ELF-1 (cell line): ENCODE measurements around the gene NDRG4.

Experiments used
- DNase-seq: peaks from one replicate; pipeline ENCODE4 v3.0.0-alpha.2; 2016; ENCODE audit warnings: low read depth, low spot score

Gene NDRG4, protein sequence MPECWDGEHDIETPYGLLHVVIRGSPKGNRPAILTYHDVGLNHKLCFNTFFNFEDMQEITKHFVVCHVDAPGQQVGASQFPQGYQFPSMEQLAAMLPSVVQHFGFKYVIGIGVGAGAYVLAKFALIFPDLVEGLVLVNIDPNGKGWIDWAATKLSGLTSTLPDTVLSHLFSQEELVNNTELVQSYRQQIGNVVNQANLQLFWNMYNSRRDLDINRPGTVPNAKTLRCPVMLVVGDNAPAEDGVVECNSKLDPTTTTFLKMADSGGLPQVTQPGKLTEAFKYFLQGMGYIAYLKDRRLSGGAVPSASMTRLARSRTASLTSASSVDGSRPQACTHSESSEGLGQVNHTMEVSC

GRCh38 chr16:58499615-58500351 is at the start of gene NDRG4:
TSS of gene NDRG4 (plus strand) at chr16:58500143. CDS start at chr16:58500249, 106 bp downstream.
- DNase-seq = peak; percentile 90

GRCh38 chr16:58450590-58450989 is 49.4 kb upstream of the NDRG4 start:
- no peak for DNase-seq

DNA sequence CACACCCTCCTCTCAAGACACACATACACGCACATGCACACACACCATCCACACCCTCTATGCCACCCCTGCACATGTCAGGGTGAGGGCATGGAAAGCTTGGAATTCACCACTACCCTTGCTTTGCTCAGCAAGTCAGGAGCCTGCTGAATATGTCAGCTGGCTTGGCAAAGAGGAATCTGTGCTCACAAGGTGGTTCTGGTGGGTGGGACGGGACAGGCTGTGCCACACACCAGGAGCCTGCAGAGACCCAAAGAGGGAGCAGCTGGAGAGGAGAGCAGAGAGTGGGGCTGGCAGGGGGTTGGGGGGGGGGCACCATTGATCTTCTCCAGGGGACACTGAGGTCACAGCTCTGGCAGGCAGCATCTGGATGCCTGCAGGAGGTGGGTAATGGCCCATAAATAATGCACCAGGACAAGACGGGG is 48.7 kb upstream of the NDRG4 start:
- no peak for DNase-seq

DNA sequence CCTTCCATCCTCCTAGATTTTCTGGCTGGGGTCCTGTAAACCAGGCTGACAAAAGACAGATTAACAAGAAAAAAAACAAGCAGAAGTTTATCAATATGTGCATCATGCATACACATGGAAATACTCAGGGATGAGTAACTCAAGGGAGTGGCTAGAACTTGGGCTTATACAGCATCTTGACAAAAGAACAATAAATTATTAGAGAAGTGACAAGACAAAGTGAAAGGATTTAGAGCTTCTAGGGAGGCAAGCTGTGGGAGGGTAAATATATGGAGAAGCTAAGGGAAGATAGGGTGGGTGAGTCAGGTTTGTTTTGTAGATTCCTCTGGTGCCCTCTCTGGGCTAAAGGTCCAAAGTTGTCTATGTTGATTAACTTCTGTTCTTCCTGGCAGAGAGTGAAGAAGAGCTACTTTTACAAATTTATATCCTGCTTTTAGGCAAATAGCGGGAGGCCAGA is 48.0 kb upstream of the NDRG4 start:
- DNase-seq = no peak

DNA sequence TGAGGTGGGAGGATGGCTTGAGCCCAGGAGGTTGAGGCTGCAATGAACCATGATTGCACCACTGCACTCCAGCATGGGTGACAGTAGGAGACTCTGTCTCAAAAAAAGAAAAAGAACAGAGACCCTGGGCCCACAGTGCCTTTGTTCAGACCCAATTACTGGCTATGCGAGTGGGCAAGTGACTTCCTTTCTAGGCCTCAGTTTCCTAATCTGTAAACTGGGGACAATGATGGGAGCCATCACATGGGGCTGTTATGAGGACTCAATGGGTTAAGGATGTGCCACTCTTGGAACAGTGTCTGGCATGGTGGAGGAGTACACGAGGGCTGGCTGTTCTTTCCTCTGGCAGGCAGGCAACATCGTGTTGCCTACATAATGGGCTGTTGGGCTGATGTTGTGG is 47.3 kb upstream of the NDRG4 start:
- DNase-seq = no peak

DNA sequence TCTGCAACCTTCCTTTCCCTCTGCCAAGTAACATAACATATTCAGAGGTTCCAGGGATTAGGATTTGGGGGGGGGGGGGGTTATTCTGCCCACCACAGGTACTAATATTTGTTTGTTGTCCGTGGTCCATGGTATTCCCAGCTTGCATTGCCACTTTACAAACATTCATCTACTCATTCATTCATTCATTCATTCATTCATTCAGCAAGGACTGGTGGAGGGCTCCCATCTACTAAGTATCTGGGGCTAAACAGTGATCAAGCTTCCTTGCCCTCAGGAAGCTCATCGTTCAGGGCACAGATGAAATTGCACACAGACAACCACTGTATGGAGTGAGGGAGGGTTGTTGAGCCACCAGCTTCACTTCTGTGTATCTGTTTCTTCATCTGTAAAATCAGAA is 45.8 kb upstream of the NDRG4 start:
- DNase-seq = no peak

- no peak for DNase-seq
Measured at GRCh38 chr16:58454856-58455255, 45.1 kb upstream of the NDRG4 start.

DNA sequence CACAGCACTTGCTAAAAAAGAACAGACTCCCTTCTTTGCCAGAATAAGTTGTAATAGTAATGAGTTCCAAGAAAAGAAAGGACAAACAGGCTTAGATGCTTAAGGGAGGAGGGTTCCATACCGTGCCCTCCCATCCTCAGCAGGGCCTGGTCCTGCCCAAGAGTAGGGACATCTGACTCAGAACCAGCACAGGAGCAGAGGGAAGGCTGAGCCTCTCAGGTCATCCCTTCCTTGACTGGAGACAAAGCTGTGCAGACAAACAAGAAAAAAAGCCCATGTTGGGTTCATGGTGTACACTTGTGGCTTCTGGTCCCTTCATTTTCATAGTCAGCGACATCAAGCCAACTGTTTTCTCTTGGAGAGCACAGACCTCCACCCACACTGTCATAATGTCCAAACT is 44.2 kb upstream of the NDRG4 start:
- DNase-seq = no peak

DNA sequence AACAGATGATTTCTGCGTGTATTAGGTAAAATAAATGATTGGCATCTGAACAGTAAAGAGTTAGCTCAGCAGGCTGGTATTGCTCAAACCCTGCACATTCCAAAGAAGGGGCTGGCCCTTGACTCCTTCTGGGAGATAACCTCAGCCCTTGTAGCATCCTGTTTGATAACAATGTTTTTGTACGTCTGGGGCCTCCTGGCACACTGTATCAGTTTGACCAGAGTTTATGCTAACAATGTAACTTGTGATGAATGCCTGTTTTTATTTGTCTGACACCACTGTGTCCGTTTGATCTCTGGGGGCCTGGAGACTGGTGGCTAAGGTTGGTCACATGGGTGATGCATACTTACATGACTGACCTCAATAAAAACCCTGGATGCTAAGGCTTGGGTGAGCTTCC is 43.8 kb upstream of the NDRG4 start:
- DNase-seq = no peak

DNA sequence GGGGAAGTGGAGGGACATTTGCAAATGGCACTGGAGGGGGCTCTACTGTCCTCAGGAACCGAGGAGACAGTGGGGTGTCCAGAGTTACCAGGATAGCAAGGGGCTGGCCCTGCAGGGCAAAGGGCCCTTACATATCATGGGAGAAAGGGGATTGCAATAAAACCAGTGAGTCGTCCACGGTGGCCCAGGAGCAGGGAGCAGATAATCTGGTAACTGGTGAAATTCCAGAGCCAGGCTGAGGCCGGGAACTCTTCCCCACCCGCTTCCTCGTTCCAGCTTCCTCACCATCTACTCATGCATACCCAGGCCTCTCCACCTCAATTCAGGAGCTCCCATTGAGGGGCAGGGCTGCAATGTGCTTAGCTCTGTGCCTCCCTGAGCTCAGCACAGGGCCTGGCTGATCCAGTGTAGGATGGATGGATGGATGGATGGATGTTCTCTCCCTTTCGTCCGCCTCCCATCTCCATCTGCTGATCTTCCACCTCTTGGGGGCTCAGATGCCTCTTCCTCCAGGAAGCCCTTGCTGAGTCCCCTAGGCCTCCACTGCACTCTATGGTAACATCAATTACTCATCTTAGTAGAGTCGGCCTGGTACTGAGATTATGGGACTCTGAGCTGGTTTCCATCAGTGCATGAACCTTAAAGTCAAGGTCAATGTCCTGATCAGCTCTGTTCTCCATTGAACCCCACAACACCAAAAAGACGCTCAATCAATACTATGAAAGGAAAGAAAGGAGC is 41.2 kb upstream of the NDRG4 start:
- DNase-seq = no peak

- no peak for DNase-seq
Measured at GRCh38 chr16:58459344-58460218, 40.4 kb upstream of the NDRG4 start.

DNA sequence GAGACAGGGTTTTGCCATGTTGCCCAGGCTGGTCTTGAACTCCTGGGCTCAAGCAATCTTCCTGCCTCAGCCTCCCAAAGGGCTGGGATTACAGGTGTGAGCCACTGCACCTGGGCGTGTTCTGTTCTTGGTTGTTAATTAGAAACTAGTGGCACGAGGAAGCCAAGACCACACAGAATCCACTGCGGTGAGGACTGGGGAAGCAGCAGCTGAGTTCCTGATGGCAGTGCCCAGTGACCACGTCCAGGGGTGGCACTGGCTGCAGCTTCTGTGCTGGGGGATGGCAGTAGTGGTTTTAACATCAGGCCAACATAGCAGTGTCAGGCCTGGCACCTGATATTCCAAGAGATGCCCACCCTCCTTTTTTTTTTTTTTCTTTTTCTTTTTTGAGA is 39.7 kb upstream of the NDRG4 start:
- no peak for DNase-seq

- DNase-seq = no peak
Measured at GRCh38 chr16:58461056-58461455, 38.9 kb upstream of the NDRG4 start.

GRCh38 chr16:58461640-58462039 is 38.3 kb upstream of the NDRG4 start:
- DNase-seq = no peak

DNA sequence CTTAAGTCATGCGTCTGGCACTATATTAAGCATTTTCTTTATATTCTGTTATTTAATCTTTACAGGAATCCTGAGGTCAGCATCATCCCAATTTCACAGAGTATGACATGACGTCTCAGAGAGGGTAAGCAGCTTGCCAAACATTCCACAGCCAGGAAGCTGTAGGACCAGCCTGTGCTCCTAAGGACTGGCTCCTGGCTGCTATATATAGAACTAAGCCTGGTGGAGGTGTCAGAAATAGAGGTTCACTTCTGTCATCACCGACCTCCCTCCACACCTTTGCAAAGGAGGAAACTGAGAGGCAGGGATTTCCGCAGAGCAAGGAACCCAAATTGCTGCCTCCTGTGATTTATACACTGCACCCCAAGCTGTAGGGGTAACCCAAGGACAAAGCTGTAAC is 37.9 kb upstream of the NDRG4 start:
- DNase-seq = no peak

- DNase-seq = no peak
Measured at GRCh38 chr16:58462499-58462996, 37.4 kb upstream of the NDRG4 start.

DNA sequence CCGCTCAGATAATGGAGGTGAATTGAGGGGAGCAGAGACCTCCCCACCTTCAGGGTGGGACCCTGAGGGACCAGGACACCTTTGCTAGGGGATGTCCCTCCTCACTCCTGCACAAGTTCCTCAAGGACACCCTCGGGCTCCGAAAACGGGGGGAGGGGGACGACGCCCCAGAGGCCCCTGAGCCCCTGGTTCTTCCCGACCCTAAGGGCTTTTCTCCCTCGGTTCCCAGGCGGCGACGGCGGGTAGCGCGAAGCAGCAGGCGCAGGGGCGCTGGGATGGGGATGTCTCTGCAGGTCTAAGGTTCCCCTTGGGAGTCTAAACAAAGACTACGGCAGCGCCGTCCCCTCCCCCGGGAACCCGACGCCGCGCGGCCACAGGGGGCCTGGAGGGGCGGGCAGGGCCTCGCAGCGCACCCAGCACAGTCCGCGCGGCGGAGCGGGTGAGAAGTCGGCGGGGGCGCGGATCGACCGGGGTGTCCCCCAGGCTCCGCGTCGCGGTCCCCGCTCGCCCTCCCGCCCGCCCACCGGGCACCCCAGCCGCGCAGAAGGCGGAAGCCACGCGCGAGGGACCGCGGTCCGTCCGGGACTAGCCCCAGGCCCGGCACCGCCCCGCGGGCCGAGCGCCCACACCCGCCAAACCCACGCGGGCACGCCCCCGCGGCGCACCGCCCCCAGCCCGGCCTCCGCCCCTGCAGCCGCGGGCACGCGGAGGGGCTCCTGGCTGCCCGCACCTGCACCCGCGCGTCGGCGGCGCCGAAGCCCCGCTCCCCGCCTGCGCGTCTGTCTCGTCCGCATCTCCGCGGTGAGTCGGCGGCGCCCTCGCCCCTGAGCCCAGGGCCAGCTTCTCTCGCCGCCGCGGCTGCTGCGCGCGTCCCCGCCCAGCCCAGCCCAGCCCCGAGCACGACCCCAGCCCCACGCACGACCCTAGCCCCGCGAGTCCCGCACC is 36.7 kb upstream of the NDRG4 start:
- no peak for DNase-seq

DNA sequence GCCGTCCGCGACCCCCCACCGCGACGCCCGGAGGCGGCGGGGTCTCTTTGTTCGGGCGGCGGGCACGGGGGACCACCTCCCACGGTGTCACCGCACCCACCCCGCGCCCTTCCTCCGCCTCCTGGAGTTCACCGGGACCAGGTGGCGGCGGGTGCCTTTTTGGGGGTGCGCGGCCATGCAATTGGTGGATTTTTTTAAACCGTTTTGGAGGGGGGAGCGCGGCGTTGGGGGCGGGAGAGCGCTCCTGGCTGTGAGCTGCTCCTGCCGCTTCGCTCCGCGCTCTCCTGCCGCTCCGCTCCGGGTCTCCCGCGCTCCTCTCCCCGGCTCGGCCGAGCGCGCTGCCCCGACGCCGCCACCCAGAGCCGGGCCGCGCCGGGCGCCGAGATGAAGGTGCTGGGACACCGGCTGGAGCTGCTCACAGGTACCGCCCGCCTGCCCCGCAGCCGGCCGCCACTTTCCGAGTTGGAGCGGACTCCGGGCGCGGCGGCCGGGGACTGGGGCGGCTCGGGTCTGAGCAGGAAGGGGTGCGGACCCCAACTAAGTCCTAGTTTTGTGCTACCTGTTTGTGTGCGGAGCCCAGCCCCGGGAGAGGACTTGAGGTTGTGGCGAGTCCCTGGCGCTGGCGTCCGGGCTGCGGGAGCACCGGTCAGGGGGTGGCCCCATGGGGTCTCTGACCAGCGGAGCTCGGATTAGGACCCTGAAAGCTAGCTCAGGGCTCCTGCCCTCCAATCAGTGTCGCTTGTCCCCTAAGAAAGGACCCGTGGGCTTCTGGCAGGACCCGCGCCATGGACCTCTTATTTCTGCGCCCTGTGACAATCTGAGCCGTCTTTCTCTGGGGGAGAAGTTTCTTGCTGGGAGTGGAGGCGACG is 35.7 kb upstream of the NDRG4 start:
- peak; percentile 46 for DNase-seq
